ENCODE data around the gene RBM22. TPM values are rescaled to one million over a fixed set of nuclear protein-coding genes. Genes with fewer than 3 reads are reported as not detected.

Gene RBM22
- total RNA-seq (2021) (28.7 to 34.0 TPM (median 31.6 TPM) in 3 replicates), Bru-seq, nascent RNA (percentile 90 among the genes with signal in this experiment)
- long read RNA-seq, experiment 1, transcript RBM22-201 (11 exons, 2,342 nt) = major isoform, 169 of 199 reads
- long read RNA-seq, experiment 1, partial matches to known transcripts = 6 of 199 reads
- long read RNA-seq, experiment 1, other reads (novel, unspliced or antisense) = 24 of 199 reads
- long read RNA-seq, experiment 2, transcript RBM22-201 (11 exons, 2,342 nt) = major isoform, 20 of 45 reads
- long read RNA-seq, experiment 2, partial matches to known transcripts = 10 of 45 reads
- long read RNA-seq, experiment 2, other reads (novel, unspliced or antisense) = 13 of 45 reads
- long read RNA-seq, experiment 3, transcript RBM22-201 (11 exons, 2,342 nt) = major isoform, 53 of 82 reads
- long read RNA-seq, experiment 3, partial matches to known transcripts = 16 of 82 reads
- long read RNA-seq, experiment 3, other reads (novel, unspliced or antisense) = 9 of 82 reads

DNA sequence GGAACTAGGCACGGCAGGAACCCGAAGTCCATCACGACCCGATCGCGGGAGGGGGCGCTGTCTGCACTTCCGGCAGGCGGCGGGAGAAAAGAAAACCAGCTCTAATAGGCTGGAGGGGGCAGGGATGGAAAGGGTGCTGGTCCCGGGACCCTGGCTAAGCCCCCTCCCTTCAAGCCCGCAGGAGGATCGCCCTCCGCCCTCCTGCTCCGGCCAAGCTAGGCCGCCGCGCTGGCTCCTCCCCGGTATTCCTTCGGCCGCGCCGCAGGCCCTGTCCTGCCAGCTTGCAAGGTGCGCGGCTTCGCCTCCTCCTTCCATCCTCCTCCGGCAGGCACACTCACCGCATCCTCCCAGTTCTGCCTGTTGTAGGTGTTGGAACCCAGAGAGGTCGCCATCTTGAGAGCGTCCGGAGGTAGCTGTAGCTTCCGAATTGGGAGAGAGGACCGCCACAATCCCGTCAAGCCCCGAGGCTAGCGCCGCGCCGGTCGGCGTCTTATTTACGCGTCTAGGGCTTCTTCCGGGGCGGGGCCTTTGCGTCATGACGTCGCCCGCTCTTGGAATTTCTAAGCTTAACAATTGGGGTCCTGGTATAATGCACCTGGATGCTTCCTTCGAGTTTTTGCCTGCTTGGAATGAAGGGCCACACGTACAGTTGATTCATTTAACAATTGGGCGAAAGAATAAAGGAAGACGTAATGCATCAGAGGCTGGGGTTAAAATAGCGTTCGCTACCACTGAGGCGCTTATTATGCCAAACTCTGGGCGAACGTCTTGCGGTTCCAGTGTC is at the start of gene RBM22:
RBM22 (minus strand) TSS at position 469 of the 784 bp plus-strand sequence; CDS start at position 392, 77 bp downstream.
- ChIA-PET POLR2A (interaction anchor here (0.5 to 1.9 kb wide), 20 partner anchors 12 to 718 kb away, joined by 3 to 26 read pairs (median 4); partner anchors contain the start of genes DCTN4, RPS14 and SMIM3), CTCF (interaction anchor here (0.6 to 2.7 kb wide), 39 partner anchors 8 to 414 kb away, joined by 3 to 31 read pairs (median 4); partner anchors contain the start of genes DCTN4, IRGM, MYOZ3 and SMIM3)
- H3K4me1 Mint-ChIP-seq = peaks cover 2% of the 10 kb centered on the region; the same call in 1 of the 2 replicates
- H3K9me3 Mint-ChIP-seq = no peaks in the 10 kb centered on the region
- no peak within 1 kb of the TSS for H3K27ac Mint-ChIP-seq
- ATAC-seq (peak; percentile 95), DNase-seq (ENCODE audit: low spot score) (peak; percentile 92)
- peaks cover 28% of the 10 kb centered on the region for H3K36me3 Mint-ChIP-seq
- no peaks in the 10 kb centered on the region; the same call in 1 of the 2 replicates for H3K27me3 Mint-ChIP-seq (ENCODE audit: low read depth)
- no peak within 1 kb of the TSS for H3K4me3 Mint-ChIP-seq
- TF ChIP-seq, protein P1, sequence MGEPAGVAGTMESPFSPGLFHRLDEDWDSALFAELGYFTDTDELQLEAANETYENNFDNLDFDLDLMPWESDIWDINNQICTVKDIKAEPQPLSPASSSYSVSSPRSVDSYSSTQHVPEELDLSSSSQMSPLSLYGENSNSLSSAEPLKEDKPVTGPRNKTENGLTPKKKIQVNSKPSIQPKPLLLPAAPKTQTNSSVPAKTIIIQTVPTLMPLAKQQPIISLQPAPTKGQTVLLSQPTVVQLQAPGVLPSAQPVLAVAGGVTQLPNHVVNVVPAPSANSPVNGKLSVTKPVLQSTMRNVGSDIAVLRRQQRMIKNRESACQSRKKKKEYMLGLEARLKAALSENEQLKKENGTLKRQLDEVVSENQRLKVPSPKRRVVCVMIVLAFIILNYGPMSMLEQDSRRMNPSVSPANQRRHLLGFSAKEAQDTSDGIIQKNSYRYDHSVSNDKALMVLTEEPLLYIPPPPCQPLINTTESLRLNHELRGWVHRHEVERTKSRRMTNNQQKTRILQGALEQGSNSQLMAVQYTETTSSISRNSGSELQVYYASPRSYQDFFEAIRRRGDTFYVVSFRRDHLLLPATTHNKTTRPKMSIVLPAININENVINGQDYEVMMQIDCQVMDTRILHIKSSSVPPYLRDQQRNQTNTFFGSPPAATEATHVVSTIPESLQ (CRISPR knock-in tag; IDR thresholded peaks at IDR 0.05) = no peak
- TF ChIP-seq ZNF232 (CRISPR knock-in tag; IDR thresholded peaks at IDR 0.05) (no peak), FOXK1 (CRISPR knock-in tag; IDR thresholded peaks at IDR 0.05) (peak; percentile 96), SP1 (CRISPR knock-in tag; conservative IDR thresholded peaks at IDR 0.05) (peak; percentile 96), IRF2 (CRISPR knock-in tag; IDR thresholded peaks at IDR 0.05; ENCODE audit: borderline replicate concordance, low read depth) (no peak), GABPB1 (CRISPR knock-in tag; IDR thresholded peaks at IDR 0.05) (peak; percentile 57), CREM (CRISPR knock-in tag; IDR thresholded peaks at IDR 0.05) (peak; percentile 95), ETV6 (CRISPR knock-in tag; IDR thresholded peaks at IDR 0.05) (peak; percentile 40; the same call in 1 of the 2 replicates), ESRRA (CRISPR knock-in tag; IDR thresholded peaks at IDR 0.05; ENCODE audit: borderline replicate concordance) (peak; percentile 55; the same call in 1 of the 2 replicates), ZBTB21 (CRISPR knock-in tag; IDR thresholded peaks at IDR 0.05; ENCODE audit: borderline replicate concordance) (0 out of 2 replicates have a peak, but pooled peaks have one; percentile 16), FOXP1 (CRISPR knock-in tag; IDR thresholded peaks at IDR 0.05; ENCODE audit: borderline replicate concordance) (peak; percentile 57; the same call in 1 of the 2 replicates), SMAD3 (CRISPR knock-in tag; IDR thresholded peaks at IDR 0.05; ENCODE audit: borderline replicate concordance) (peak; percentile 46), CREB1 (CRISPR knock-in tag; IDR thresholded peaks at IDR 0.05) (0 out of 2 replicates have a peak, but pooled peaks have one; percentile 72)
- TF ChIP-seq, protein P2, sequence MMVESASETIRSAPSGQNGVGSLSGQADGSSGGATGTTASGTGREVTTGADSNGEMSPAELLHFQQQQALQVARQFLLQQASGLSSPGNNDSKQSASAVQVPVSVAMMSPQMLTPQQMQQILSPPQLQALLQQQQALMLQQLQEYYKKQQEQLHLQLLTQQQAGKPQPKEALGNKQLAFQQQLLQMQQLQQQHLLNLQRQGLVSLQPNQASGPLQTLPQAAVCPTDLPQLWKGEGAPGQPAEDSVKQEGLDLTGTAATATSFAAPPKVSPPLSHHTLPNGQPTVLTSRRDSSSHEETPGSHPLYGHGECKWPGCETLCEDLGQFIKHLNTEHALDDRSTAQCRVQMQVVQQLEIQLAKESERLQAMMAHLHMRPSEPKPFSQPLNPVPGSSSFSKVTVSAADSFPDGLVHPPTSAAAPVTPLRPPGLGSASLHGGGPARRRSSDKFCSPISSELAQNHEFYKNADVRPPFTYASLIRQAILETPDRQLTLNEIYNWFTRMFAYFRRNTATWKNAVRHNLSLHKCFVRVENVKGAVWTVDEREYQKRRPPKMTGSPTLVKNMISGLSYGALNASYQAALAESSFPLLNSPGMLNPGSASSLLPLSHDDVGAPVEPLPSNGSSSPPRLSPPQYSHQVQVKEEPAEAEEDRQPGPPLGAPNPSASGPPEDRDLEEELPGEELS (CRISPR knock-in tag; IDR thresholded peaks at IDR 0.05) = peak; percentile 69; the same call in 1 of the 2 replicates
- TF ChIP-seq, protein P3, sequence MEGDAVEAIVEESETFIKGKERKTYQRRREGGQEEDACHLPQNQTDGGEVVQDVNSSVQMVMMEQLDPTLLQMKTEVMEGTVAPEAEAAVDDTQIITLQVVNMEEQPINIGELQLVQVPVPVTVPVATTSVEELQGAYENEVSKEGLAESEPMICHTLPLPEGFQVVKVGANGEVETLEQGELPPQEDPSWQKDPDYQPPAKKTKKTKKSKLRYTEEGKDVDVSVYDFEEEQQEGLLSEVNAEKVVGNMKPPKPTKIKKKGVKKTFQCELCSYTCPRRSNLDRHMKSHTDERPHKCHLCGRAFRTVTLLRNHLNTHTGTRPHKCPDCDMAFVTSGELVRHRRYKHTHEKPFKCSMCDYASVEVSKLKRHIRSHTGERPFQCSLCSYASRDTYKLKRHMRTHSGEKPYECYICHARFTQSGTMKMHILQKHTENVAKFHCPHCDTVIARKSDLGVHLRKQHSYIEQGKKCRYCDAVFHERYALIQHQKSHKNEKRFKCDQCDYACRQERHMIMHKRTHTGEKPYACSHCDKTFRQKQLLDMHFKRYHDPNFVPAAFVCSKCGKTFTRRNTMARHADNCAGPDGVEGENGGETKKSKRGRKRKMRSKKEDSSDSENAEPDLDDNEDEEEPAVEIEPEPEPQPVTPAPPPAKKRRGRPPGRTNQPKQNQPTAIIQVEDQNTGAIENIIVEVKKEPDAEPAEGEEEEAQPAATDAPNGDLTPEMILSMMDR (IDR thresholded peaks at IDR 0.05) = peak; percentile 44; the same call in 1 of the 2 replicates
- TF ChIP-seq, protein P4, sequence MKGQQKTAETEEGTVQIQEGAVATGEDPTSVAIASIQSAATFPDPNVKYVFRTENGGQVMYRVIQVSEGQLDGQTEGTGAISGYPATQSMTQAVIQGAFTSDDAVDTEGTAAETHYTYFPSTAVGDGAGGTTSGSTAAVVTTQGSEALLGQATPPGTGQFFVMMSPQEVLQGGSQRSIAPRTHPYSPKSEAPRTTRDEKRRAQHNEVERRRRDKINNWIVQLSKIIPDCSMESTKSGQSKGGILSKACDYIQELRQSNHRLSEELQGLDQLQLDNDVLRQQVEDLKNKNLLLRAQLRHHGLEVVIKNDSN (CRISPR knock-in tag; IDR thresholded peaks at IDR 0.05) = no peak
- TF ChIP-seq, protein P5, sequence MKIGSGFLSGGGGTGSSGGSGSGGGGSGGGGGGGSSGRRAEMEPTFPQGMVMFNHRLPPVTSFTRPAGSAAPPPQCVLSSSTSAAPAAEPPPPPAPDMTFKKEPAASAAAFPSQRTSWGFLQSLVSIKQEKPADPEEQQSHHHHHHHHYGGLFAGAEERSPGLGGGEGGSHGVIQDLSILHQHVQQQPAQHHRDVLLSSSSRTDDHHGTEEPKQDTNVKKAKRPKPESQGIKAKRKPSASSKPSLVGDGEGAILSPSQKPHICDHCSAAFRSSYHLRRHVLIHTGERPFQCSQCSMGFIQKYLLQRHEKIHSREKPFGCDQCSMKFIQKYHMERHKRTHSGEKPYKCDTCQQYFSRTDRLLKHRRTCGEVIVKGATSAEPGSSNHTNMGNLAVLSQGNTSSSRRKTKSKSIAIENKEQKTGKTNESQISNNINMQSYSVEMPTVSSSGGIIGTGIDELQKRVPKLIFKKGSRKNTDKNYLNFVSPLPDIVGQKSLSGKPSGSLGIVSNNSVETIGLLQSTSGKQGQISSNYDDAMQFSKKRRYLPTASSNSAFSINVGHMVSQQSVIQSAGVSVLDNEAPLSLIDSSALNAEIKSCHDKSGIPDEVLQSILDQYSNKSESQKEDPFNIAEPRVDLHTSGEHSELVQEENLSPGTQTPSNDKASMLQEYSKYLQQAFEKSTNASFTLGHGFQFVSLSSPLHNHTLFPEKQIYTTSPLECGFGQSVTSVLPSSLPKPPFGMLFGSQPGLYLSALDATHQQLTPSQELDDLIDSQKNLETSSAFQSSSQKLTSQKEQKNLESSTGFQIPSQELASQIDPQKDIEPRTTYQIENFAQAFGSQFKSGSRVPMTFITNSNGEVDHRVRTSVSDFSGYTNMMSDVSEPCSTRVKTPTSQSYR (CRISPR knock-in tag; IDR thresholded peaks at IDR 0.05) = 0 out of 2 replicates have a peak, but pooled peaks have one; percentile 60
- TF ChIP-seq, protein P6, sequence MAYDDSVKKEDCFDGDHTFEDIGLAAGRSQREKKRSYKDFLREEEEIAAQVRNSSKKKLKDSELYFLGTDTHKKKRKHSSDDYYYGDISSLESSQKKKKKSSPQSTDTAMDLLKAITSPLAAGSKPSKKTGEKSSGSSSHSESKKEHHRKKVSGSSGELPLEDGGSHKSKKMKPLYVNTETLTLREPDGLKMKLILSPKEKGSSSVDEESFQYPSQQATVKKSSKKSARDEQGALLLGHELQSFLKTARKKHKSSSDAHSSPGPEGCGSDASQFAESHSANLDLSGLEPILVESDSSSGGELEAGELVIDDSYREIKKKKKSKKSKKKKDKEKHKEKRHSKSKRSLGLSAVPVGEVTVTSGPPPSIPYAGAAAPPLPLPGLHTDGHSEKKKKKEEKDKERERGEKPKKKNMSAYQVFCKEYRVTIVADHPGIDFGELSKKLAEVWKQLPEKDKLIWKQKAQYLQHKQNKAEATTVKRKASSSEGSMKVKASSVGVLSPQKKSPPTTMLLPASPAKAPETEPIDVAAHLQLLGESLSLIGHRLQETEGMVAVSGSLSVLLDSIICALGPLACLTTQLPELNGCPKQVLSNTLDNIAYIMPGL (CRISPR knock-in tag; IDR thresholded peaks at IDR 0.05) = peak; percentile 79; the same call in 1 of the 2 replicates
- TF ChIP-seq, protein P7, sequence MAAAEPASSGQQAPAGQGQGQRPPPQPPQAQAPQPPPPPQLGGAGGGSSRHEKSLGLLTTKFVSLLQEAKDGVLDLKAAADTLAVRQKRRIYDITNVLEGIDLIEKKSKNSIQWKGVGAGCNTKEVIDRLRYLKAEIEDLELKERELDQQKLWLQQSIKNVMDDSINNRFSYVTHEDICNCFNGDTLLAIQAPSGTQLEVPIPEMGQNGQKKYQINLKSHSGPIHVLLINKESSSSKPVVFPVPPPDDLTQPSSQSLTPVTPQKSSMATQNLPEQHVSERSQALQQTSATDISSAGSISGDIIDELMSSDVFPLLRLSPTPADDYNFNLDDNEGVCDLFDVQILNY (CRISPR knock-in tag; IDR thresholded peaks at IDR 0.05) = peak; percentile 66; the same call in 1 of the 2 replicates
- TF ChIP-seq, protein P8, sequence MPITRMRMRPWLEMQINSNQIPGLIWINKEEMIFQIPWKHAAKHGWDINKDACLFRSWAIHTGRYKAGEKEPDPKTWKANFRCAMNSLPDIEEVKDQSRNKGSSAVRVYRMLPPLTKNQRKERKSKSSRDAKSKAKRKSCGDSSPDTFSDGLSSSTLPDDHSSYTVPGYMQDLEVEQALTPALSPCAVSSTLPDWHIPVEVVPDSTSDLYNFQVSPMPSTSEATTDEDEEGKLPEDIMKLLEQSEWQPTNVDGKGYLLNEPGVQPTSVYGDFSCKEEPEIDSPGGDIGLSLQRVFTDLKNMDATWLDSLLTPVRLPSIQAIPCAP (CRISPR knock-in tag; IDR thresholded peaks at IDR 0.05) = no peak

Data from WTC11 (cell line).